Panc1 (cell line): ENCODE results near the gene TRPV6. TPM values are rescaled to one million over a fixed set of nuclear protein-coding genes. Genes with fewer than 3 reads are reported as not detected.

Source experiments
- ATAC-seq: fragments of 200-7000 bp; cut with Tn5 transposase; 2 replicates; pipeline ENCODE4 v1.9.1; 2020; ENCODE audit warnings: mild to moderate bottlenecking, moderate library complexity
- BruUV-seq: library from RNA; stranded (reverse); fragments of 400-500 nt; replicated peaks from 2 replicates; lab custom pipeline; 2021; lab: Mats Ljungman, UMichigan
- CTCF ChIA-PET: fragments of 300-600 bp; sonication (Branson Sonifier 250); formaldehyde crosslinking; loops from one replicate; lab custom pipeline; 2022; ENCODE audit warnings: antibody characterized with exemption; lab: Charles Lee
- POLR2A ChIA-PET: fragments of 300-600 bp; sonication (Branson Sonifier 250); formaldehyde crosslinking; loops from one replicate; lab custom pipeline; 2022; ENCODE audit warnings: antibody characterized with exemption; lab: Charles Lee
- DNase-seq: peaks from one replicate; pipeline ENCODE4 v3.0.0-alpha.2; 2010; ENCODE audit warnings: low read depth, low spot score
- H3K27ac ChIP-seq: 2 replicates; pipeline ENCODE4 v1.5.1; 2011; ENCODE audit warnings: mild to moderate bottlenecking, low read length, inconsistent platforms
- H3K27me3 ChIP-seq: fragments of 200-500 bp; sonication (Bioruptor generic); 2 replicates; pipeline ENCODE4 v1.6.0; 2014; ENCODE audit warnings: low read length, inconsistent platforms; ENCODE audit not compliant: control insufficient read depth, insufficient read depth
- H3K36me3 ChIP-seq: fragments of 200-500 bp; sonication (Bioruptor generic); 2 replicates; pipeline ENCODE4 v1.5.1; 2014; ENCODE audit warnings: inconsistent platforms, mild to moderate bottlenecking, low read length, moderate library complexity; ENCODE audit not compliant: control insufficient read depth, insufficient read depth
- H3K4me1 ChIP-seq: 2 replicates; pipeline ENCODE4 v1.5.1; 2011; ENCODE audit warnings: inconsistent platforms, mild to moderate bottlenecking, low read length, moderate library complexity; ENCODE audit not compliant: control insufficient read depth, insufficient read depth
- H3K4me3 ChIP-seq, 2 experiments: 2 replicates each; pipeline ENCODE4 v1.5.1; 2011 to 2012; ENCODE audit warnings: low read depth in 2 of 2, low read length in 2 of 2, mild to moderate bottlenecking in 2 of 2, inconsistent platforms in 1 of 2, moderate library complexity in 1 of 2
- H3K9me3 ChIP-seq: fragments of 200-500 bp; sonication (Bioruptor generic); 2 replicates; pipeline ENCODE4 v1.5.1; 2014; ENCODE audit warnings: low read depth, mild to moderate bottlenecking, inconsistent platforms, low read length, moderate library complexity; ENCODE audit not compliant: control insufficient read depth, insufficient read depth
- POLR2AphosphoS5 ChIP-seq: IDR thresholded peaks from 2 replicates; pipeline ENCODE4 v1.6.1; 2012; ENCODE audit warnings: mild to moderate bottlenecking, low read depth, low read length, moderate library complexity
- SIN3A ChIP-seq: IDR thresholded peaks from 2 replicates; pipeline ENCODE4 v1.6.1; 2012; ENCODE audit warnings: low read depth, mild to moderate bottlenecking, low read length, moderate library complexity, borderline replicate concordance; ENCODE audit not compliant: insufficient read depth
- TCF7L2 ChIP-seq: IDR thresholded peaks from 2 replicates; pipeline ENCODE4 v1.6.1; 2011; ENCODE audit warnings: mild to moderate bottlenecking, low read depth, low read length, inconsistent platforms
- in situ Hi-C: cut with HindIII; loops from 2 replicates; pipeline ENCODE4 v1.10.0; 2016; ENCODE audit warnings: low sequenced_read_pairs, low pct_unique_long_range_greater_than_20kb
- intact Hi-C: fragments of 100-400 bp; cut with micrococcal nuclease; formaldehyde crosslinking; loops from one replicate; pipeline ENCODE4 v1.10.0; 2022; ENCODE audit not compliant: unreplicated experiment
- total RNA-seq: library from RNA; stranded (reverse); gene quantifications from one replicate; pipeline ENCODE4 v1.2.1, GENCODE V29; 2021; ENCODE audit not compliant: unreplicated experiment
- TF ChIP-seq, protein P1 (sequence below), 2 experiments: IDR thresholded peaks; 2 replicates each; pipeline ENCODE4 v1.6.1; 2011 to 2012; ENCODE audit warnings: low read depth in 2 of 2, control low read depth in 1 of 2, low read length in 1 of 2, mild to moderate bottlenecking in 1 of 2, moderate library complexity in 1 of 2; ENCODE audit not compliant: insufficient read depth in 1 of 2
- TF ChIP-seq, protein P2 (sequence below): fragments of 450-650 bp; IDR thresholded peaks from 2 replicates; pipeline ENCODE4 v1.5.1; 2017; ENCODE audit warnings: mild to moderate bottlenecking

TRPV6 gene
- total RNA-seq, 1 experiment from 2014 or later = not detected

DNA sequence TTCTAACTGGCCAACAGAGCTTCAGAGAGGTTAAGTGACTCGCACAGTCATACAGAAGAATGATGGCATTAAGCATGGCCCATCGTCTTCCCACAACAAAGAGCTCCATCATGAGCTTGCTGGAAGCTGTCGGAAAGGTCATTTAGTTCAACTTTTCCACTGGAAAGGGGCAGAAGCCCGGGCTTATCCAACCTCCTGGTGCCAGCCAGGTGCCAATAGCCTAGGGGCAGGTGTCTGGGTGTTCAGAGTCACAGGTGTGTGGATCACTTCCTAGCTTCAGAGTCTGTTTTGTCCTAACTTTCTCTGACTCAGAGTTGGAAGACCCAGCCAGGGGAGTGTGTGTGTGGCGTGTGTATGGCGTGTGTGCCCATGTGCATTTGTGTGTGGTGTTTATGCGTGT lies 1.3 kb upstream of the TRPV6 start:
- DNase-seq (no peak), ATAC-seq (no peak)
- ChIA-PET POLR2A (no interaction called here), CTCF (no interaction called here)
- Histone ChIP-seq H3K4me1 (no peaks in the 10 kb centered on the region), H3K36me3 (no peaks in the 10 kb centered on the region), H3K27me3 (peaks cover 2% of the 10 kb centered on the region; the same call in 1 of the 2 replicates), H3K9me3 (no peaks in the 10 kb centered on the region), H3K27ac (no peak overlapping the region), H3K4me3 (no peak overlapping the region)
- intact Hi-C loops (no loop called here), in situ Hi-C loops (no loop called here)
- no peak for TF ChIP-seq SIN3A
- TF ChIP-seq, protein P1, sequence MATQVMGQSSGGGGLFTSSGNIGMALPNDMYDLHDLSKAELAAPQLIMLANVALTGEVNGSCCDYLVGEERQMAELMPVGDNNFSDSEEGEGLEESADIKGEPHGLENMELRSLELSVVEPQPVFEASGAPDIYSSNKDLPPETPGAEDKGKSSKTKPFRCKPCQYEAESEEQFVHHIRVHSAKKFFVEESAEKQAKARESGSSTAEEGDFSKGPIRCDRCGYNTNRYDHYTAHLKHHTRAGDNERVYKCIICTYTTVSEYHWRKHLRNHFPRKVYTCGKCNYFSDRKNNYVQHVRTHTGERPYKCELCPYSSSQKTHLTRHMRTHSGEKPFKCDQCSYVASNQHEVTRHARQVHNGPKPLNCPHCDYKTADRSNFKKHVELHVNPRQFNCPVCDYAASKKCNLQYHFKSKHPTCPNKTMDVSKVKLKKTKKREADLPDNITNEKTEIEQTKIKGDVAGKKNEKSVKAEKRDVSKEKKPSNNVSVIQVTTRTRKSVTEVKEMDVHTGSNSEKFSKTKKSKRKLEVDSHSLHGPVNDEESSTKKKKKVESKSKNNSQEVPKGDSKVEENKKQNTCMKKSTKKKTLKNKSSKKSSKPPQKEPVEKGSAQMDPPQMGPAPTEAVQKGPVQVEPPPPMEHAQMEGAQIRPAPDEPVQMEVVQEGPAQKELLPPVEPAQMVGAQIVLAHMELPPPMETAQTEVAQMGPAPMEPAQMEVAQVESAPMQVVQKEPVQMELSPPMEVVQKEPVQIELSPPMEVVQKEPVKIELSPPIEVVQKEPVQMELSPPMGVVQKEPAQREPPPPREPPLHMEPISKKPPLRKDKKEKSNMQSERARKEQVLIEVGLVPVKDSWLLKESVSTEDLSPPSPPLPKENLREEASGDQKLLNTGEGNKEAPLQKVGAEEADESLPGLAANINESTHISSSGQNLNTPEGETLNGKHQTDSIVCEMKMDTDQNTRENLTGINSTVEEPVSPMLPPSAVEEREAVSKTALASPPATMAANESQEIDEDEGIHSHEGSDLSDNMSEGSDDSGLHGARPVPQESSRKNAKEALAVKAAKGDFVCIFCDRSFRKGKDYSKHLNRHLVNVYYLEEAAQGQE (IDR thresholded peaks at IDR 0.05; ENCODE audit: insufficient read depth in 1 of 2, low read depth in 2 of 2, low read length in 1 of 2) = no peak
- TF ChIP-seq TCF7L2 = no peak
- TF ChIP-seq POLR2AphosphoS5 = no peak
- TF ChIP-seq, protein P2, sequence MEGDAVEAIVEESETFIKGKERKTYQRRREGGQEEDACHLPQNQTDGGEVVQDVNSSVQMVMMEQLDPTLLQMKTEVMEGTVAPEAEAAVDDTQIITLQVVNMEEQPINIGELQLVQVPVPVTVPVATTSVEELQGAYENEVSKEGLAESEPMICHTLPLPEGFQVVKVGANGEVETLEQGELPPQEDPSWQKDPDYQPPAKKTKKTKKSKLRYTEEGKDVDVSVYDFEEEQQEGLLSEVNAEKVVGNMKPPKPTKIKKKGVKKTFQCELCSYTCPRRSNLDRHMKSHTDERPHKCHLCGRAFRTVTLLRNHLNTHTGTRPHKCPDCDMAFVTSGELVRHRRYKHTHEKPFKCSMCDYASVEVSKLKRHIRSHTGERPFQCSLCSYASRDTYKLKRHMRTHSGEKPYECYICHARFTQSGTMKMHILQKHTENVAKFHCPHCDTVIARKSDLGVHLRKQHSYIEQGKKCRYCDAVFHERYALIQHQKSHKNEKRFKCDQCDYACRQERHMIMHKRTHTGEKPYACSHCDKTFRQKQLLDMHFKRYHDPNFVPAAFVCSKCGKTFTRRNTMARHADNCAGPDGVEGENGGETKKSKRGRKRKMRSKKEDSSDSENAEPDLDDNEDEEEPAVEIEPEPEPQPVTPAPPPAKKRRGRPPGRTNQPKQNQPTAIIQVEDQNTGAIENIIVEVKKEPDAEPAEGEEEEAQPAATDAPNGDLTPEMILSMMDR = no peak
- no TSS peak for BruUV-seq

DNA sequence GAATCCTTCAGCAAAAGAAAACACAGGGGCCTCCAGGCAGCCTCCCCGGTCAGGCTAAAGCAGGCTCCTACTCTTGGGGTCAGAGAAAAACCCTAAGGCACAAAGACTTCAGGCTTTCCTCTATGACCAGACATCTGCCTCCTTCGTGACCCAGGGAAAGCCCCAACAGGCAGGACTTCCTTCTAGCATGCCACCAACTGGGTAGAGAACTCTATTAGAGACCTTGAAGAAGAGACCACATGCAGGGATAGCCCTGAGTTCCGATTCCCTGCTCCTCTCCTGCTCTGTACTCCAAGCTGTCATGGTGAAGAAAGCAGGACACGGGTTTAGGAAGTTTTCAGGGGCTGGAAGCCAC lies 1.3 kb downstream of the TRPV6 start:
- H3K27me3 ChIP-seq = peaks cover 7% of the 10 kb centered on the region
- no peak for DNase-seq
- in situ Hi-C loops (no loop called here), intact Hi-C loops (no loop called here)
- TF ChIP-seq SIN3A (no peak), POLR2AphosphoS5 (no peak), TCF7L2 (no peak)
- TF ChIP-seq, protein P1 (IDR thresholded peaks at IDR 0.05; ENCODE audit: insufficient read depth in 1 of 2, low read depth in 2 of 2, low read length in 1 of 2) = no peak
- TF ChIP-seq, protein P2 = no peak
- H3K27ac ChIP-seq = no peak overlapping the region
- BruUV-seq = no TSS peak
- ATAC-seq = no peak
- no peak overlapping the region for H3K4me3 ChIP-seq
- POLR2A ChIA-PET = no interaction called here
- CTCF ChIA-PET = no interaction called here
- no peaks in the 10 kb centered on the region for H3K36me3 ChIP-seq
- H3K4me1 ChIP-seq = no peaks in the 10 kb centered on the region
- H3K9me3 ChIP-seq = no peaks in the 10 kb centered on the region
